DOHH2 (cell line): ENCODE results near the gene TTC21A.

Experiments
- H3F3A ChIP-seq: fragments of 200-600 bp; sonication (generic), shearing (Covaris generic); 2 replicates; pipeline ENCODE4 v1.6.0; 2016; ENCODE audit warnings: antibody characterized with exemption, mild to moderate bottlenecking; ENCODE audit not compliant: control insufficient read depth, insufficient read depth
- H3K27ac ChIP-seq: fragments of 200-600 bp; sonication (generic); 2 replicates; pipeline ENCODE4 v1.5.1; 2014; ENCODE audit warnings: low read depth, mild to moderate bottlenecking, low read length, moderate library complexity
- H3K27me3 ChIP-seq: fragments of 200-600 bp; sonication (generic); 2 replicates; pipeline ENCODE4 v1.6.1; 2014; ENCODE audit warnings: mild to moderate bottlenecking, low read length, mixed read lengths; ENCODE audit not compliant: control insufficient read depth
- H3K36me3 ChIP-seq: fragments of 200-600 bp; sonication (generic); 2 replicates; pipeline ENCODE4 v1.6.1; 2014; ENCODE audit warnings: mild to moderate bottlenecking, low read length, moderate library complexity, mixed read lengths; ENCODE audit not compliant: control insufficient read depth
- H3K4me1 ChIP-seq: fragments of 200-600 bp; sonication (generic); 2 replicates; pipeline ENCODE4 v1.6.1; 2014; ENCODE audit warnings: mild to moderate bottlenecking, low read length, mixed read lengths; ENCODE audit not compliant: control insufficient read depth
- H3K4me2 ChIP-seq: fragments of 200-600 bp; sonication (generic); 2 replicates; pipeline ENCODE4 v1.6.0; 2014; ENCODE audit warnings: mild to moderate bottlenecking, low read length, moderate library complexity
- H3K4me3 ChIP-seq: fragments of 200-600 bp; sonication (generic); 2 replicates; pipeline ENCODE4 v1.5.1; 2014; ENCODE audit warnings: mild to moderate bottlenecking, low read length, mixed read lengths
- H3K79me2 ChIP-seq: fragments of 200-600 bp; sonication (generic); 2 replicates; pipeline ENCODE4 v1.6.1; 2014; ENCODE audit warnings: mild to moderate bottlenecking, low read length, mixed read lengths; ENCODE audit not compliant: control insufficient read depth
- H3K9me2 ChIP-seq: fragments of 200-600 bp; sonication (generic); replicated peaks from 2 replicates; pipeline ENCODE4 v1.6.1; 2014; ENCODE audit warnings: mild to moderate bottlenecking, low read length, mixed read lengths; ENCODE audit not compliant: control insufficient read depth
- H3K9me3 ChIP-seq: fragments of 200-600 bp; sonication (generic); 2 replicates; pipeline ENCODE4 v1.6.1; 2014; ENCODE audit warnings: antibody characterized with exemption, low read length, mixed read lengths; ENCODE audit not compliant: control insufficient read depth, insufficient read depth
- H4K20me1 ChIP-seq: fragments of 200-600 bp; sonication (generic); 2 replicates; pipeline ENCODE4 v1.6.0; 2014; ENCODE audit warnings: low read depth, mild to moderate bottlenecking, antibody characterized with exemption, low read length, moderate library complexity; ENCODE audit not compliant: control insufficient read depth, insufficient read depth
- EZH2phosphoT487 ChIP-seq: fragments of 200-600 bp; sonication (generic); IDR thresholded peaks from 2 replicates; pipeline ENCODE4 v1.6.1; 2017; ENCODE audit warnings: borderline replicate concordance, mild to moderate bottlenecking, antibody characterized with exemption, low read length, moderate library complexity, mixed read lengths
- TF ChIP-seq, protein P1 (sequence below): fragments of 200-600 bp; sonication (generic); IDR thresholded peaks from one replicate; pipeline ENCODE4 v1.5.1; 2014; ENCODE audit warnings: antibody characterized with exemption, mild to moderate bottlenecking, low read depth, low read length; ENCODE audit not compliant: poor library complexity, severe bottlenecking

The TTC21A gene

DNA sequence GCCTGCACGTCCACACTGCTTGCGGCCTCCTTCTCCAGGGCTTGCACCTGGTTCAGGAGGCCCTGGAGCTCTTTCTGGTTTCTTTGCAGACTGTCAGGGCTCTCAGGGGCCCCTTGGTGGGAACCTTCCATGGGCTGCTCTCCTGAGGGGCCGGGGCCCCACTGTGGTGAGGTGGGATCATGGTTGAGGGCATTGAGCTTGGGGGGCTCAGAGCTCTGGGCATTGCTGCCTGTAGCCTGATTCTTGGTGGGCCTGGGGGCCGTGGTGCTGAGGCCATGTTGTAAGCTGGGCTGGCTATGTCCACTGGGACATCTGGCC is 77.4 kb downstream of the TTC21A start:
- no peaks in the 10 kb centered on the region for H3K9me3 ChIP-seq
- H3F3A ChIP-seq, result peaks cover 13% of the 10 kb centered on the region
- no peak overlapping the region for H3K4me3 ChIP-seq
- no peak overlapping the region for H3K27ac ChIP-seq
- H3K36me3 ChIP-seq, result no peaks in the 10 kb centered on the region
- H4K20me1 ChIP-seq, result no peaks in the 10 kb centered on the region
- no peaks in the 10 kb centered on the region for H3K9me2 ChIP-seq
- H3K79me2 ChIP-seq, result no peaks in the 10 kb centered on the region
- H3K27me3 ChIP-seq, result no peaks in the 10 kb centered on the region
- TF ChIP-seq, protein P1, sequence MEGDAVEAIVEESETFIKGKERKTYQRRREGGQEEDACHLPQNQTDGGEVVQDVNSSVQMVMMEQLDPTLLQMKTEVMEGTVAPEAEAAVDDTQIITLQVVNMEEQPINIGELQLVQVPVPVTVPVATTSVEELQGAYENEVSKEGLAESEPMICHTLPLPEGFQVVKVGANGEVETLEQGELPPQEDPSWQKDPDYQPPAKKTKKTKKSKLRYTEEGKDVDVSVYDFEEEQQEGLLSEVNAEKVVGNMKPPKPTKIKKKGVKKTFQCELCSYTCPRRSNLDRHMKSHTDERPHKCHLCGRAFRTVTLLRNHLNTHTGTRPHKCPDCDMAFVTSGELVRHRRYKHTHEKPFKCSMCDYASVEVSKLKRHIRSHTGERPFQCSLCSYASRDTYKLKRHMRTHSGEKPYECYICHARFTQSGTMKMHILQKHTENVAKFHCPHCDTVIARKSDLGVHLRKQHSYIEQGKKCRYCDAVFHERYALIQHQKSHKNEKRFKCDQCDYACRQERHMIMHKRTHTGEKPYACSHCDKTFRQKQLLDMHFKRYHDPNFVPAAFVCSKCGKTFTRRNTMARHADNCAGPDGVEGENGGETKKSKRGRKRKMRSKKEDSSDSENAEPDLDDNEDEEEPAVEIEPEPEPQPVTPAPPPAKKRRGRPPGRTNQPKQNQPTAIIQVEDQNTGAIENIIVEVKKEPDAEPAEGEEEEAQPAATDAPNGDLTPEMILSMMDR, result no peak
- TF ChIP-seq EZH2phosphoT487, result no peak
- peaks cover 15% of the 10 kb centered on the region for H3K4me1 ChIP-seq
- no peak overlapping the region for H3K4me2 ChIP-seq

DNA sequence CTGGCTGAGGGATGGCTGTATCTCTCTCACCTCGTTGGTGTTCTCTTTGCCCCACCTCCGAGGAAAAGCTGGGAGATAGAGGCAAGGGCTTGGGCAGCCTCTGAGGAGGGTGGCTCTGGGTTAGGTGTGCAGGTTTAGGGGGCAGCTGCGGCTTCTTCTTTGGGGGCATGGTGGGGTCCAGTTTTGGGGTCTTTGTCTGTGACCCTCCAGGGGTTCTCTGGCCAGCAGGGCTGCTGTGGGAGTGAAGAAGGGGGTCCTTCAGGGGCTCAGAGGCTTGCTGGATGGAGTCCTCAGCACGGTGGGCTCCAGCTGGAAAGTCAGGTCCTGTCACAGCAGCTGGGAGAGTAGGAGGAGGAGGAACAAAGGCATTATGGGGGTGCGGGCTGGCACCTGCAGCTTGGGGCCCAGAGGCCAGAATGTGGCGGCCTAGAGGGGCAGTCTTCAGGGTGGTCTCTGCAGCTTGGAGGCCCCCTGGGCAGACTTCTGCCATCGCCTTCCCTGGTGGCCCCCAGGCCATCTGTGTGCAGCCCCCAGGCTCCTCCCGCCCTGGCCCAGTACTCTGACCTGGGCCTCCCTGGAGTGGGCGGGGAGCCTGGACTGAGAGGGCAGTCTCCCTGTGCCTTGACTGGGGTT is 78.0 kb downstream of the TTC21A start:
- Histone ChIP-seq H3K27ac (no peak overlapping the region), H4K20me1 (no peaks in the 10 kb centered on the region), H3K79me2 (no peaks in the 10 kb centered on the region), H3K9me3 (no peaks in the 10 kb centered on the region), H3K4me2 (no peak overlapping the region), H3K4me1 (peaks cover 11% of the 10 kb centered on the region), H3K27me3 (no peaks in the 10 kb centered on the region), H3K9me2 (no peaks in the 10 kb centered on the region), H3K36me3 (no peaks in the 10 kb centered on the region), H3K4me3 (no peak overlapping the region), H3F3A (peaks cover 13% of the 10 kb centered on the region)
- TF ChIP-seq EZH2phosphoT487, result no peak
- TF ChIP-seq, protein P1, result no peak

DNA sequence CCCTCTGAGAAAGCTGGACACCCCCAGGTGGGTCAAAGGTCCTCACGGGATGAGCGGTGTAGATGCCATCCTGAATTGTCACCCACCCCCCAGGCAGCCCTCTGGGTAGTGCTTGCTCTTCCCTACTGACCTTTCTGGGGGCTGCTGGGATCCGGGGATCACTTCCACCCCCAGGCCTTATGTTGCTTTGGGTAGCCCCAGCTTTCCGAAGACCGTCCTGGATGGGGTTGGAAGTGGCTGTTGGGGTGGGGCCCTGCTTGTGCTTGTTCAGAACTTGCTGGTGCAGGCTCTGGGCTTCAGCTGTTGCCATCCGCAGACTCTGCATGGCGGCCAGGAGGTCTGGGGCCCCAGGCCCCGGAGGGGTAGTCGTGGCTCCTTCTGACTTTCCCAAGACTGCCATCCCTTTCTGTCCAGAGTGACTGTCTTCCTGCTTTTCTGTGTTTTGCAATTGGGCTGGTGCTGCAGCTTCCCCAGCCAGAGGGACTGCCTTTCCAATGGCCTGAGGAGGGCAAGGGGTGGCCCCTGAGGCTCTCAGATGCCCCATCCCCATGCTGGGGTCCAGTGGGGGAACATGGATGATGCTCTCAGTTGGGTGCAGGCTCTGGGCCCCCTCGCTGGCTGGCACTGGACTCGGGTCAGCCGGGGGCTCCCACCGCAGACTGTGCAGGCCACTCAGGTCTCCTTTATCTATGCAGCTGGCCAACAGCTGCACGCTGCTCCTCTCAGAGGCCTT is 78.6 kb downstream of the TTC21A start:
- Histone ChIP-seq H3F3A (peaks cover 13% of the 10 kb centered on the region), H4K20me1 (no peaks in the 10 kb centered on the region), H3K27me3 (no peaks in the 10 kb centered on the region), H3K36me3 (no peaks in the 10 kb centered on the region), H3K4me1 (peaks cover 6% of the 10 kb centered on the region), H3K9me3 (no peaks in the 10 kb centered on the region), H3K9me2 (no peaks in the 10 kb centered on the region), H3K4me2 (no peak overlapping the region), H3K4me3 (no peak overlapping the region), H3K79me2 (no peaks in the 10 kb centered on the region), H3K27ac (no peak overlapping the region)
- TF ChIP-seq, protein P1, result no peak
- no peak for TF ChIP-seq EZH2phosphoT487
